H1 (cell line): ENCODE results near the gene EDEM1. TPM values are rescaled to one million over a fixed set of nuclear protein-coding genes. Genes with fewer than 3 reads are reported as not detected.
"Not testable (repeated sequence)": the region's sequence is repeated elsewhere in the genome, so short reads cannot be mapped to it uniquely, and the experiment has no call there.

Experiments
- CTCF ChIA-PET: fragments of 300-600 bp; sonication (Branson Sonifier 250); formaldehyde crosslinking; loops from one replicate; lab custom pipeline; 2021; ENCODE audit not compliant: partially characterized antibody; lab: Charles Lee
- POLR2A ChIA-PET: fragments of 300-600 bp; sonication (Branson Sonifier 250); formaldehyde crosslinking; loops from one replicate; lab custom pipeline; 2021; ENCODE audit warnings: inconsistent platforms; ENCODE audit not compliant: partially characterized antibody; lab: Charles Lee
- DNase-seq, 2 experiments: peaks; one replicate each; pipeline versions ENCODE4 v3.0.0 to v3.0.0-alpha.2; 2010 to 2022; ENCODE audit warnings: low spot score in 2 of 2, low read depth in 1 of 2, mixed read lengths in 1 of 2
- FAIRE-seq: peaks from 2 replicates; lab custom pipeline; 2011; peaks lifted over from hg19 to GRCh38; lab: Jason Lieb, UNC
- H2AFZ ChIP-seq: 2 replicates; pipeline ENCODE4 v1.8.1; 2012; ENCODE audit warnings: low read length, inconsistent platforms
- H2AK5ac ChIP-seq: 2 replicates; pipeline ENCODE4 v1.6.1; 2013; ENCODE audit warnings: low read depth, low read length
- H2BK120ac ChIP-seq: replicated peaks from 2 replicates; pipeline ENCODE3; 2013; ENCODE audit warnings: low read depth, low read length, inconsistent platforms
- H2BK12ac ChIP-seq: 2 replicates; pipeline ENCODE4 v1.6.1; 2013; ENCODE audit warnings: low read depth, low read length
- H2BK15ac ChIP-seq: 2 replicates; pipeline ENCODE4 v1.6.1; 2013; ENCODE audit warnings: low read length
- H2BK20ac ChIP-seq: 2 replicates; pipeline ENCODE4 v1.6.1; 2013; ENCODE audit warnings: low read length
- H2BK5ac ChIP-seq: 2 replicates; pipeline ENCODE4 v1.6.1; 2013; ENCODE audit warnings: low read depth, low read length
- H3K14ac ChIP-seq: 2 replicates; pipeline ENCODE4 v1.6.1; 2013; ENCODE audit warnings: inconsistent platforms; ENCODE audit not compliant: insufficient read length
- H3K18ac ChIP-seq: 2 replicates; pipeline ENCODE4 v1.6.1; 2013; ENCODE audit warnings: low read length; ENCODE audit errors: extremely low read depth
- H3K23ac ChIP-seq: 2 replicates; pipeline ENCODE4 v1.6.1; 2013; ENCODE audit warnings: inconsistent platforms; ENCODE audit not compliant: insufficient read length
- H3K23me2 ChIP-seq: 2 replicates; pipeline ENCODE4 v1.6.1; 2013; ENCODE audit warnings: low read depth, low read length
- H3K27ac ChIP-seq: 2 replicates; pipeline ENCODE4 v1.6.1; 2011; ENCODE audit warnings: low read depth, low read length, inconsistent platforms
- H3K27me3 ChIP-seq, 4 experiments: replicated peaks in 1 of 4; 1 replicate in 1 of 4; 2 replicates in 3 of 4; pipeline versions ENCODE4 v1.6.1 to v1.8.1; 2011 to 2013; ENCODE audit warnings: low read length in 3 of 4, mild to moderate bottlenecking in 3 of 4, inconsistent platforms in 2 of 4, mixed read lengths in 2 of 4, moderate library complexity in 1 of 4; ENCODE audit not compliant: control insufficient read depth in 3 of 4, insufficient read depth in 3 of 4; ENCODE audit errors: extremely low read depth in 1 of 4
- H3K36me3 ChIP-seq, 4 experiments: 2 replicates each; pipeline versions ENCODE4 v1.6.1 to v1.8.1; 2011 to 2013; ENCODE audit warnings: mild to moderate bottlenecking in 4 of 4, low read length in 3 of 4, moderate library complexity in 2 of 4, control low read depth in 1 of 4, inconsistent platforms in 1 of 4; ENCODE audit not compliant: insufficient read depth in 4 of 4, control insufficient read depth in 2 of 4
- H3K4ac ChIP-seq: replicated peaks from 2 replicates; pipeline ENCODE3; 2013; ENCODE audit warnings: low read length, low read depth, mixed read lengths, inconsistent platforms; ENCODE audit not compliant: insufficient read length
- H3K4me1 ChIP-seq, 4 experiments: replicated peaks in 1 of 4; 1 replicate in 1 of 4; 2 replicates in 3 of 4; pipeline versions ENCODE4 v1.6.1 to v1.8.1; 2011 to 2013; ENCODE audit warnings: low read length in 3 of 4, inconsistent platforms in 2 of 4, mixed read lengths in 1 of 4; ENCODE audit not compliant: insufficient read depth in 4 of 4, control insufficient read depth in 3 of 4
- H3K4me2 ChIP-seq, 2 experiments: 2 replicates each; pipeline versions ENCODE4 v1.6.1 to v1.8.1; 2011 to 2013; ENCODE audit warnings: low read depth in 2 of 2, low read length in 2 of 2, control low read depth in 1 of 2, inconsistent platforms in 1 of 2, mild to moderate bottlenecking in 1 of 2; ENCODE audit not compliant: insufficient read depth in 1 of 2
- H3K4me3 ChIP-seq, 4 experiments: fragments of 200-600, 300-600 bp in 1 of 4; sonication (generic), shearing (Covaris generic), sonication (Bioruptor Twin) in 1 of 4; 2 replicates each; pipeline versions ENCODE4 v1.5.1 to v1.8.1; 2011 to 2016; ENCODE audit warnings: low read length in 4 of 4, low read depth in 3 of 4, control low read depth in 2 of 4, inconsistent platforms in 2 of 4, mild to moderate bottlenecking in 2 of 4, mixed read lengths in 1 of 4, moderate library complexity in 1 of 4; ENCODE audit not compliant: insufficient read depth in 2 of 4; ENCODE audit errors: extremely low read depth in 1 of 4
- H3K56ac ChIP-seq: replicated peaks from 2 replicates; pipeline ENCODE3; 2013; ENCODE audit warnings: low read depth, mild to moderate bottlenecking, mixed read lengths, low read length, inconsistent platforms; ENCODE audit not compliant: insufficient read length
- H3K79me1 ChIP-seq: 2 replicates; pipeline ENCODE4 v1.6.1; 2013; ENCODE audit warnings: low read depth, low read length, control low read depth
- H3K79me2 ChIP-seq, 2 experiments: 2 replicates each; pipeline versions ENCODE4 v1.6.1 to v1.8.1; 2012 to 2013; ENCODE audit warnings: low read length in 2 of 2, mild to moderate bottlenecking in 2 of 2, inconsistent platforms in 1 of 2; ENCODE audit not compliant: insufficient read depth in 2 of 2, control insufficient read depth in 1 of 2
- H3K9ac ChIP-seq, 4 experiments: replicated peaks in 1 of 4; 1 replicate in 1 of 4; 2 replicates in 3 of 4; pipeline versions ENCODE4 v1.6.1 to v1.8.1; 2011 to 2013; ENCODE audit warnings: low read depth in 3 of 4, low read length in 3 of 4, control low read depth in 2 of 4, mild to moderate bottlenecking in 2 of 4, moderate library complexity in 2 of 4, inconsistent platforms in 1 of 4; ENCODE audit errors: extremely low read depth in 1 of 4
- H3K9me3 ChIP-seq, 2 experiments: 2 replicates each; pipeline versions ENCODE4 v1.6.1 to v1.8.1; 2012 to 2013; ENCODE audit warnings: mild to moderate bottlenecking in 2 of 2, moderate library complexity in 2 of 2, control low read depth in 1 of 2, inconsistent platforms in 1 of 2, low read depth in 1 of 2, low read length in 1 of 2, mixed read lengths in 1 of 2; ENCODE audit not compliant: insufficient read depth in 2 of 2
- H4K20me1 ChIP-seq, 2 experiments: replicated peaks in 1 of 2; 2 replicates each; pipeline versions ENCODE3 to v1.8.1; 2011 to 2013; ENCODE audit warnings: inconsistent platforms in 2 of 2, low read length in 2 of 2, mild to moderate bottlenecking in 1 of 2; ENCODE audit not compliant: insufficient read depth in 2 of 2, control insufficient read depth in 1 of 2
- H4K5ac ChIP-seq: 2 replicates; pipeline ENCODE4 v1.6.1; 2013; ENCODE audit warnings: low read length, low read depth, mixed read lengths, inconsistent platforms; ENCODE audit not compliant: insufficient read length
- H4K8ac ChIP-seq: 2 replicates; pipeline ENCODE4 v1.8.0; 2013; ENCODE audit warnings: mild to moderate bottlenecking, moderate library complexity, low read length, inconsistent platforms; ENCODE audit not compliant: insufficient read depth; ENCODE audit errors: extremely low read depth
- H4K91ac ChIP-seq: replicated peaks from 2 replicates; pipeline ENCODE3; 2013; ENCODE audit warnings: low read length, mixed read lengths, inconsistent platforms; ENCODE audit not compliant: insufficient read length
- BCL11A ChIP-seq, 2 experiments: IDR thresholded peaks; one replicate each; pipeline ENCODE4 v1.6.1; 2011; ENCODE audit warnings: low read depth in 2 of 2, low read length in 2 of 2, mild to moderate bottlenecking in 2 of 2
- JUND ChIP-seq: IDR thresholded peaks from 2 replicates; pipeline ENCODE4 v1.6.1; 2011; ENCODE audit warnings: mild to moderate bottlenecking, improper control_type of control experiment, low read length
- NRF1 ChIP-seq: IDR thresholded peaks from 2 replicates; pipeline ENCODE4 v1.6.1; 2011; ENCODE audit warnings: mild to moderate bottlenecking, low read depth, low read length, improper control_type of control experiment
- SP4 ChIP-seq: IDR thresholded peaks from 2 replicates; pipeline ENCODE4 v1.6.1; 2012; ENCODE audit warnings: low read length, inconsistent platforms
- WGBS, 2 experiments: shearing (Covaris generic) in 1 of 2; methylation state at CpG; one replicate each; pipeline versions ENCODE4 v1.1.6 to v1.1.7; 2013 to 2015; ENCODE audit warnings: low lambda C conversion rate in 2 of 2, mixed read lengths in 2 of 2, inconsistent platforms in 1 of 2, low coverage in 1 of 2, missing lambda C conversion rate in 1 of 2; ENCODE audit not compliant: insufficient replicate concordance in 2 of 2, insufficient coverage in 1 of 2, insufficient read length in 1 of 2; ENCODE audit errors: extremely low coverage in 1 of 2, missing lambda C conversion rate in 1 of 2; 5-methylcytosine and 5-hydroxymethylcytosine counted together
- polyA plus RNA-seq, 7 experiments: library from polyadenylated mRNA; depleted of rRNA in 3 of 7; stranded (reverse) in 5 of 7; unstranded in 2 of 7; fragments of >200 nt in 5 of 7; fragments of 200-250 nt in 2 of 7; gene quantifications; 1 replicate in 5 of 7; 2 replicates in 1 of 7; 4 replicates in 1 of 7; pipeline versions ENCODE4 v1.2.1 to v1.2.3, GENCODE V29; 2011 to 2013; ENCODE audit warnings: missing spikeins in 2 of 7, mixed read lengths in 2 of 7
- total RNA-seq: library from RNA; stranded (reverse); fragmentation: NEBNext Ultra II Directional; extraction: Animal tissue kit (Norgen Biotek cat#: 25700); gene quantifications from 2 replicates; pipeline ENCODE4 v1.2.1, GENCODE V29; 2021

EDEM1 gene
- total and polyA plus RNA-seq, 2 of the 8 experiments (the other 6 are each of a cell fraction or from before 2014, with no cell fraction given): 4.8 to 16.4 TPM

GRCh38 chr3:5145120-5145519 is 42.4 kb upstream of the EDEM1 start (continued):
- TF ChIP-seq BCL11A (IDR thresholded peaks at IDR 0.05; ENCODE audit: low read depth in 2 of 2, low read length in 2 of 2) (no peak), JUND (no peak), SP4 (no peak), NRF1 (no peak)

GRCh38 chr3:5147152-5147551 is 40.4 kb upstream of the EDEM1 start:
- not testable (repeated sequence) for FAIRE-seq

More at GRCh38 chr3:5147152-5147551, 40.4 kb upstream of the EDEM1 start:
- H3K79me1 ChIP-seq, H3K14ac ChIP-seq, H4K5ac ChIP-seq, H3K36me3 ChIP-seq, H3K23me2 ChIP-seq, H3K23ac ChIP-seq, H4K91ac ChIP-seq, CTCF ChIA-PET, H3K56ac ChIP-seq, H2BK120ac ChIP-seq, H2BK20ac ChIP-seq, H3K18ac ChIP-seq, H2BK15ac ChIP-seq, H2AK5ac ChIP-seq, H2BK12ac ChIP-seq, DNase-seq, H3K4me3 ChIP-seq, H3K4me2 ChIP-seq, H2BK5ac ChIP-seq, H4K20me1 ChIP-seq, H3K27ac ChIP-seq, H3K4ac ChIP-seq, H2AFZ ChIP-seq, H3K9ac ChIP-seq, H3K4me1 ChIP-seq, H4K8ac ChIP-seq, H3K27me3 ChIP-seq, POLR2A ChIA-PET: not testable (repeated sequence)
- Histone ChIP-seq H3K79me2 (peaks cover 2 to 95% of the 10 kb centered on the region in 2 experiments), H3K9me3 (peaks cover 20 to 21% of the 10 kb centered on the region in 2 experiments)
- 85% methylated on average over 5 of the region's 5 CpGs; no CpG with 5 or more reads in 1 of the 2 experiments for WGBS, 2 experiments
